Measurements from ENCODE around the gene HBD.

- no peak for TF ChIP-seq CTCF (conservative IDR thresholded peaks at IDR 0.05)
- no peak for TF ChIP-seq EZH2 (IDR thresholded peaks at IDR 0.05; ENCODE audit: low read depth)
Measured at GRCh38 chr11:5274395-5274794, 40.1 kb upstream of the HBD start.

Data from PC-9 (cell line).